Ovary (tissue), 9 donors: ENCODE results near the gene ANKK1. TPM values are rescaled to one million over a fixed set of nuclear protein-coding genes. Genes with fewer than 3 reads are reported as not detected.

Source experiments
- DNase-seq, 5 donors: peaks; one replicate each; pipeline ENCODE4 v3.0.0-alpha.2; 2019 to 2020
- H3K27ac ChIP-seq, 2 donors: fragments of 200-600 bp; one replicate each; pipeline versions ENCODE4 v1.5.1 to v1.8.0; 2019 to 2022
- H3K27me3 ChIP-seq: fragments of 200-600 bp; one replicate; pipeline ENCODE4 v1.8.0; 2022
- H3K36me3 ChIP-seq: fragments of 200-600 bp; sonication (generic); one replicate; pipeline ENCODE4 v1.5.1; 2019
- H3K4me1 ChIP-seq: one replicate; pipeline ENCODE4 v1.8.1; 2013; ENCODE audit warnings: mild to moderate bottlenecking, moderate library complexity; ENCODE audit not compliant: insufficient read depth
- H3K4me3 ChIP-seq: fragments of 200-600 bp; sonication (generic); one replicate; pipeline ENCODE4 v1.5.1; 2017
- H3K9me3 ChIP-seq, 2 donors: fragments of 200-600 bp in 1 of 2; sonication (generic) in 1 of 2; one replicate each; pipeline versions ENCODE4 v1.5.1 to v1.8.1; 2013 to 2019; ENCODE audit warnings: mild to moderate bottlenecking in 1 of 2, moderate library complexity in 1 of 2
- CTCF ChIP-seq, 3 donors: fragments of 450-650 bp in 2 of 3; fragments of 200-600 bp in 1 of 3; IDR thresholded peaks; one replicate each; pipeline versions ENCODE4 v1.5.1 to v1.8.0; 2016 to 2022; ENCODE audit warnings: antibody characterized with exemption in 3 of 3, mild to moderate bottlenecking in 1 of 3
- EP300 ChIP-seq: sonication (generic); formaldehyde crosslinking; IDR thresholded peaks from one replicate; pipeline ENCODE4 v1.6.1; 2017; ENCODE audit warnings: antibody characterized with exemption
- POLR2A ChIP-seq: fragments of 450-650 bp; IDR thresholded peaks from one replicate; pipeline ENCODE4 v1.6.1; 2017; ENCODE audit warnings: antibody characterized with exemption, mild to moderate bottlenecking, moderate library complexity
- WGBS, 3 donors: extraction: QIAGEN DNeasy Blood & Tissue Kit in 1 of 3; methylation state at CpG; one replicate each; pipeline versions ENCODE4 v1.1.5 to v1.1.7; 2013 to 2017; 5-methylcytosine and 5-hydroxymethylcytosine counted together
- intact Hi-C, 4 donors: fragments of 100-400 bp; cut with DNase I; formaldehyde crosslinking; loops; one replicate each; pipeline versions ENCODE4 v1.11.0 to v1.15.1; 2022 to 2023
- polyA plus RNA-seq, 2 donors: library from polyadenylated mRNA; stranded (reverse); fragments of 200-250 nt in 1 of 2; fragments of 350-450 nt in 1 of 2; fragmentation: Illumina TruSeq in 1 of 2; extraction: RNeasy Lipid Tissue Mini Kit (QIAGEN cat#74804) in 1 of 2; gene quantifications; one replicate each; pipeline ENCODE4 v1.2.3, GENCODE V29; 2013 to 2014
- total RNA-seq, 7 donors: library from RNA; depleted of rRNA in 2 of 7; stranded (reverse); fragments of >200 nt in 2 of 7; fragmentation: NEBNext Ultra II Directional in 3 of 7; extraction: Animal tissue kit (Norgen Biotek cat#: 25700) in 3 of 7; gene quantifications; one replicate each; pipeline versions ENCODE4 v1.1.0 to v1.2.4, GENCODE V29; 2016 to 2023
- donor health status: DM: no; HTN: no; CAD: no; lungs with moderate emphysema.
- donor health status: DM: no; HTN: no; CAD: no.
- donor health status: Bipolar disorder and iron deficiency.
- donor health status: DM: yes; HTN: yes; CAD: no.
- donor health status: DM: no; HTN: no; CAD: no.
- donor health status: DM: yes; HTN: yes; CAD: no.

The ANKK1 gene
- total and polyA plus RNA-seq, 9 donors, result 0.34 to 2.4 (median 0.63) TPM; not detected in 1

- no peaks in the 10 kb centered on the region for H3K36me3 ChIP-seq
- peaks cover 2% of the 10 kb centered on the region for H3K4me1 ChIP-seq
- 77 to 78% (median 78%) methylated on average over 6 of the region's 6 CpGs for WGBS, 3 donors
- no peak overlapping the region for H3K27ac ChIP-seq
- no peaks in the 10 kb centered on the region for H3K27me3 ChIP-seq
- H3K9me3 ChIP-seq, result no peaks in the 10 kb centered on the region
- DNase-seq, result no peak
- intact Hi-C loops, result no loop called here
- no peak overlapping the region for H3K4me3 ChIP-seq
- TF ChIP-seq EP300 (no peak), CTCF (IDR thresholded peaks at IDR 0.05) (no peak), POLR2A (no peak)
Measured at GRCh38 chr11:113436672-113437252, 49.2 kb downstream of the ANKK1 start.

DNA sequence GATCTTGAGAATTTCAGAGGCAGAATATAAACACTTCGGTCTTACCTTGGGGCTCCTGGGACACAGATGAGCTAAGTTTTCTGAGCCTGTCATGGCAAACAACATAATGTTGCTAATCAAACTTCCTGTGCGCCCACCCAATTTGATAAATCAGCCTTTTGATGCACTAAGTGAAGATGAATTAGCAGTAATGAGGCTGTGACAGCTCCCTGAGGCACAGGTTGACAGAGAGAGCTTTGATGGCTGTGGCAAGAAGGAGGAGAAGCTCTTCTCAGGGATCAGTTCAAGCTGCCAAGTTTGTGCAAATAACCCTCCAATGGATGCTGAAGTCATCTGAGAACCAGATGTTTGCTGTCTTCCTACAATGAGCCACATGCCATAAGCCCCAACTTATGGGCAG lies 53.2 kb downstream of the ANKK1 start:
- Histone ChIP-seq H3K9me3 (no peaks in the 10 kb centered on the region), H3K36me3 (no peaks in the 10 kb centered on the region), H3K4me1 (peaks cover 2% of the 10 kb centered on the region), H3K27me3 (no peaks in the 10 kb centered on the region), H3K27ac (no peak overlapping the region), H3K4me3 (no peak overlapping the region)
- TF ChIP-seq POLR2A, result no peak
- TF ChIP-seq CTCF (IDR thresholded peaks at IDR 0.05), result no peak
- no peak for TF ChIP-seq EP300
- WGBS, 3 donors, result 91 to 94% (median 93%) methylated on average over 2 of the region's 2 CpGs
- intact Hi-C loops, result no loop called here
- no peak for DNase-seq

DNA sequence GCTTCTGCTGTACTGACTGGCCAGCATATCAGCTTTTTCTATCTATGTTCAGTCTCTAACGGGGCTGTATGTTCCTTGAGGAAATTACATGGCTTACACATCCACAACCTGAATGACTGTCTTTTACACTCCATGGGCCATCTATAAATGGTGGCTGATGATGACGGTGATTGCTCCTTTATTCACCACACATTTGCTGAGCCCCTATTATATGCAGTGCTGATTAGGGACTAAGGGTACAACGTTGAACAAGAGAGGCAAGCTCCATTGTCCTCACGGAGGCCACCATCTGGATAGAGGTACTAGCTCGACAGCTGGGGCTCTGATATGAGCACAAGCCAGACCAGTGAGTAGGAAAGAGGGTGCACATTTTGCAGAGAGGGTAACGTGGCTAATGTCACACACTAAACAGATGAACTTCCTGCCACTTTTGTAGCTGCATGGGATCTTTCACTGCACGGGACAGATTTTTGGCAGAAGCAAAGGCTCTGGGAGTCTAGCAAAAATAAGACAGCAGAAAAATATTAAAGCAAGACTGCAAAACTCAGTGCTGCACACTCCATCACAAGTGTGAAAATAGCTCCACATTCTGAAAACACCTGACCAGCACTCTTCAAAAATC lies 57.0 kb downstream of the ANKK1 start:
- WGBS, 3 donors, result 28 to 31% (median 29%) methylated on average over 7 of the region's 7 CpGs
- Histone ChIP-seq H3K36me3 (no peaks in the 10 kb centered on the region), H3K27ac (no peak overlapping the region), H3K4me3 (no peak overlapping the region), H3K9me3 (no peaks in the 10 kb centered on the region), H3K27me3 (no peaks in the 10 kb centered on the region), H3K4me1 (no peaks in the 10 kb centered on the region)
- TF ChIP-seq EP300, result no peak
- no peak for TF ChIP-seq POLR2A
- no peak for TF ChIP-seq CTCF (IDR thresholded peaks at IDR 0.05)
- intact Hi-C loops, result no loop called here
- no peak for DNase-seq

- WGBS, 3 donors, result 70 to 77% (median 72%) methylated on average over 6 of the region's 6 CpGs
- no peak overlapping the region for H3K27ac ChIP-seq
Measured at GRCh38 chr11:113446112-113446511, 58.5 kb downstream of the ANKK1 start.

More at GRCh38 chr11:113446112-113446511, 58.5 kb downstream of the ANKK1 start:
- H3K4me3 ChIP-seq, result no peak overlapping the region
- TF ChIP-seq CTCF (IDR thresholded peaks at IDR 0.05), result no peak
- no peak for TF ChIP-seq POLR2A
- TF ChIP-seq EP300, result no peak
- no peaks in the 10 kb centered on the region for H3K4me1 ChIP-seq
- no peaks in the 10 kb centered on the region for H3K9me3 ChIP-seq
- no peaks in the 10 kb centered on the region for H3K27me3 ChIP-seq
- intact Hi-C loops, result no loop called here
- DNase-seq, result no peak
- H3K36me3 ChIP-seq, result no peaks in the 10 kb centered on the region
